Testis (tissue), 2 donors: ENCODE measurements around the gene SPDL1.

Experiments
- CTCF ChIP-seq, 3 experiments: fragments of 450-650 bp in 2 of 3; fragments of 200-600 bp in 1 of 3; sonication (generic) in 1 of 3; IDR thresholded peaks; one replicate each; pipeline ENCODE4 v1.5.1; 2016 to 2019; ENCODE audit warnings: antibody characterized with exemption in 3 of 3, mild to moderate bottlenecking in 2 of 3, moderate library complexity in 1 of 3
- POLR2A ChIP-seq: fragments of 450-650 bp; IDR thresholded peaks from one replicate; pipeline ENCODE4 v1.6.1; 2017; ENCODE audit warnings: antibody characterized with exemption, mild to moderate bottlenecking, moderate library complexity

DNA sequence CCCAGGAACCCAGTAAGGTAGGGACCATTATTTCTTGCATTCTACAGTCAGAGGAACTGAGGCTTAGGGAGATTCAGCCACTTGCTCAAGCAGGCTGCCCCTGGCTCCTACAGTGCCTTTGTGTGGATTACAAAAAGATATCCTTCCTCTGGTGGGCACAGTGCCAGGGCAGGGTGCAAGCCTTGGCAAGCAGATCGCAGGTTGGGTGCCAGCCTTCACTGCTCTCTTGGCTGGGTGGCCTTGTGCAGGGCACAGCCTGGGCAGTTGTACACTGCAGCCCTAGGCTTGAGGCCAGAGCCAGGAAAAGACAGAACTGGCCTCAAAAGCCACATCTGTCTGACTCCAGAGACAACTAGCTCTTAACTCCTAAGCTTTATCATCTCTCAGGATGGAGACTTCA lies 68.5 kb downstream of the SPDL1 start:
- TF ChIP-seq CTCF (IDR thresholded peaks at IDR 0.05) (no peak), POLR2A (no peak)
